Muscle layer of duodenum (tissue), 2 donors: Measurements from ENCODE around the gene TMEM89.
A peak's percentile ranks its signal among the peaks of the same experiment; 100 is the strongest.

Experiments
- H3K27ac ChIP-seq: one replicate; pipeline ENCODE4 v1.7.0; 2013; ENCODE audit warnings: mild to moderate bottlenecking, low read length
- H3K27me3 ChIP-seq: one replicate; pipeline ENCODE4 v1.7.0; 2013; ENCODE audit warnings: low read depth, mild to moderate bottlenecking, control low read depth, low read length
- H3K36me3 ChIP-seq, 2 donors: one replicate each; pipeline ENCODE4 v1.7.0; 2013; ENCODE audit warnings: low read length in 2 of 2, control low read depth in 1 of 2, mild to moderate bottlenecking in 1 of 2; ENCODE audit not compliant: insufficient read depth in 2 of 2, control insufficient read depth in 1 of 2
- H3K4me1 ChIP-seq, 2 donors: one replicate each; pipeline ENCODE4 v1.7.0; 2013; ENCODE audit warnings: low read length in 2 of 2, mild to moderate bottlenecking in 2 of 2, control low read depth in 1 of 2, moderate library complexity in 1 of 2; ENCODE audit not compliant: insufficient read depth in 2 of 2, control insufficient read depth in 1 of 2
- H3K4me3 ChIP-seq, 2 donors: one replicate each; pipeline ENCODE4 v1.7.0; 2013; ENCODE audit warnings: low read length in 2 of 2, low read depth in 1 of 2, mild to moderate bottlenecking in 1 of 2
- H3K9me3 ChIP-seq, 2 donors: one replicate each; pipeline ENCODE4 v1.7.0; 2013; ENCODE audit warnings: low read length in 2 of 2, control low read depth in 1 of 2, mild to moderate bottlenecking in 1 of 2; ENCODE audit not compliant: control insufficient read depth in 1 of 2
- donor health status: healthy.

TMEM89 gene, protein sequence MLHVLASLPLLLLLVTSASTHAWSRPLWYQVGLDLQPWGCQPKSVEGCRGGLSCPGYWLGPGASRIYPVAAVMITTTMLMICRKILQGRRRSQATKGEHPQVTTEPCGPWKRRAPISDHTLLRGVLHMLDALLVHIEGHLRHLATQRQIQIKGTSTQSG

DNA sequence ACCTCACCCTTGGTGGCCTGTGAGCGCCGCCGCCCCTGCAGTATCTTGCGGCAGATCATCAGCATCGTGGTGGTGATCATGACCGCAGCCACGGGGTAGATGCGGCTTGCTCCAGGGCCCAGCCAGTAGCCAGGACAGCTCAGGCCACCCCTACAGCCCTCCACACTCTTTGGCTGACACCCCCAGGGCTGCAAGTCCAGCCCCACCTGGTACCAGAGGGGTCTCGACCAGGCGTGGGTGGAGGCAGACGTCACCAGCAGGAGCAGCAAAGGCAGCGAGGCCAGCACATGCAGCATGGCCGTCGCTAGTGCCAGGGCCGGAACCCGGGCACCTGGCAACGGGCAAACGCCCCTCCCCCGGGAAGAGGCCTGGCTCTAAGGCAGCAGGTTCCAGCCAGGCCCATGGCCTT, at the start of gene TMEM89:
Gene TMEM89 (minus strand): TSS at position 309 of the 409 bp plus-strand sequence. CDS start 13 bp downstream, at position 296.
- no peaks in the 10 kb centered on the region for H3K27me3 ChIP-seq
- no peaks in the 10 kb centered on the region for H3K4me1 ChIP-seq
- H3K27ac ChIP-seq: no peak within 1 kb of the TSS
- peaks cover 8 to 11% of the 10 kb centered on the region in 2 donors for H3K9me3 ChIP-seq
- H3K4me3 ChIP-seq: no peak within 1 kb of the TSS
- H3K36me3 ChIP-seq: peaks cover 0 to 14% of the 10 kb centered on the region in 2 donors

DNA sequence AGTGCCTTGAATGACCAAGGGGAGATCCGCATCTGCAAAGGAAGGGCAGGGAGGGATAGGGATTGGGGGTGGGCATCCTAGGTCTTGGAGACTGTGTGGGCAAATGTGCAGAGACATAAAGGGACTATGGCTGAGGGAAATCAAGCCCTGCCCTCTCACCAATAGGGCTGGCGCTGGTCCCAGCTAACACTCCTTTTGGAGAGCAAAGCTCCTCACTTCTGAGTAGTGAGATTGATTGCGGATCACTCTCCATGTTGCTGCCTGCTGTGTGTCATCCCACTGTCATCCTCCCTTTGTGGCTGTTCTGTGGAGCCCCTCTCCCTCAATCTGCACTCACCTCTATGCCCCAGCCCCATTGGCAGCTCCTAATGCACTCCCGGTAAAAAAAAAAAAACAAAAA, 43.4 kb upstream of the TMEM89 start:
- peaks cover 0 to 4% of the 10 kb centered on the region in 2 donors for H3K36me3 ChIP-seq
- no peak overlapping the region for H3K4me3 ChIP-seq
- H3K27ac ChIP-seq: no peak overlapping the region
- H3K4me1 ChIP-seq: peaks cover 0 to 34% of the 10 kb centered on the region in 2 donors
- H3K27me3 ChIP-seq: peaks cover 9% of the 10 kb centered on the region
- no peaks in the 10 kb centered on the region for H3K9me3 ChIP-seq

DNA sequence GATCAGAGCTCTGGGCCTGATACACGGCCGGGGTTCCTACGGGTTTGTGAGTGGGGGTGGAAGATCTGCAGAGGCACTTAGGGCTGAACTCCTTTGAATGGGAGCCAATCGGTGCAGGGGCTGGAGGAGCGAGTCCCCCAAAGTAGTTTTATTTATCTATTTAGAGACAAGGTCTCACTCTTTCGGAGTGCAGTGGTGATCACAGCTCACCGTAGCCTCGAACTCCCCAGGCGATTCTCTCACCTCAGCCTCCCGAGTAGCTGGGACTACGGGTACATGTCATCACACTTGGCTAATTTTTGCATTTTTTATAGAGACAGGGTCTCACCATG, 42.7 kb upstream of the TMEM89 start:
- Histone ChIP-seq H3K27me3 (peaks cover 9% of the 10 kb centered on the region), H3K4me1 (peaks cover 0 to 34% of the 10 kb centered on the region in 2 donors), H3K27ac (no peak overlapping the region), H3K36me3 (peaks cover 0 to 4% of the 10 kb centered on the region in 2 donors), H3K9me3 (no peaks in the 10 kb centered on the region), H3K4me3 (peak overlapping the region; percentile 55 to 61)

DNA sequence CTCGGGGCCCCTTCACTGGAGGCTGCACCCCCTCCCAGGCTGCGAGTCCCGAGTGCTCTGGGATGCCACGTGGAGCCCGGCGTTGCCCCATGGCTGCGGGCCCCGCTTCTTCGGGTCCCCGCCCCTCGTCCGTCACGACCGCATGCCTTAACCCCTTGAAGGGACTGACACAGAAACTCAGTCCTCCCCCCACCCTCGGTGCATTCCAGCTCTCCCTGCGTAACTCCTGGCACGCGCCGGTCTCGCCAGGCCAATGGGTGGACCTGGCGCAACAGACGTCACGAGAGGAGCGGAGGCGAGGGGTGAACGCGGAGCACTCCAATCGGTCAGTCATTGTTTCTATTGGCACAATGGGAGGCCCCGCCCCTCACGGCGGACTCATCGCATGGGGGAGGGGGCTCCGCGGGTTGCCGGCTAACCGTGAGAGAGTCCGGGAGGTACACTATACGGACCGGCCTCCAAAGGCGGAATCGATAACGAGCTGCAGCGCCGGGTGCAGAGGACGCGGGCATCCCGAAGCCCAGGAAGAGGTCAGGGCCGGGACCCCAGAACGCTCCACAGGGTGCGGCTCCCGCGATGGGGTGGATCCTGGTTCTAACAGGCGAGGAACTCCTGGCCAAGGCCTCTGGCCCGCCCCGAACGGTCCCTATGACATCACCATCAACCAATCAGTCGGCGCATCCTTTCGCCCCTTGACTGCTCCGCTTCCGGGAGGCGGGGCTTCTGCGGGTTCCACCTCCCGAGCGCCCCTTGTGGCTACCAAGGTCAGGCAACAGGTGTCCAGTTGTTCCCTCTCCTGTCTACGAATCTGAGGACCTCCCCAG, 42.1 kb upstream of the TMEM89 start:
- H3K4me3 ChIP-seq: peak overlapping the region; percentile 55 to 61
- peaks cover 9% of the 10 kb centered on the region for H3K27me3 ChIP-seq
- no peaks in the 10 kb centered on the region for H3K9me3 ChIP-seq
- H3K27ac ChIP-seq: peak overlapping the region; percentile 67
- H3K4me1 ChIP-seq: peaks cover 0 to 34% of the 10 kb centered on the region in 2 donors
- peaks cover 0 to 4% of the 10 kb centered on the region in 2 donors for H3K36me3 ChIP-seq

DNA sequence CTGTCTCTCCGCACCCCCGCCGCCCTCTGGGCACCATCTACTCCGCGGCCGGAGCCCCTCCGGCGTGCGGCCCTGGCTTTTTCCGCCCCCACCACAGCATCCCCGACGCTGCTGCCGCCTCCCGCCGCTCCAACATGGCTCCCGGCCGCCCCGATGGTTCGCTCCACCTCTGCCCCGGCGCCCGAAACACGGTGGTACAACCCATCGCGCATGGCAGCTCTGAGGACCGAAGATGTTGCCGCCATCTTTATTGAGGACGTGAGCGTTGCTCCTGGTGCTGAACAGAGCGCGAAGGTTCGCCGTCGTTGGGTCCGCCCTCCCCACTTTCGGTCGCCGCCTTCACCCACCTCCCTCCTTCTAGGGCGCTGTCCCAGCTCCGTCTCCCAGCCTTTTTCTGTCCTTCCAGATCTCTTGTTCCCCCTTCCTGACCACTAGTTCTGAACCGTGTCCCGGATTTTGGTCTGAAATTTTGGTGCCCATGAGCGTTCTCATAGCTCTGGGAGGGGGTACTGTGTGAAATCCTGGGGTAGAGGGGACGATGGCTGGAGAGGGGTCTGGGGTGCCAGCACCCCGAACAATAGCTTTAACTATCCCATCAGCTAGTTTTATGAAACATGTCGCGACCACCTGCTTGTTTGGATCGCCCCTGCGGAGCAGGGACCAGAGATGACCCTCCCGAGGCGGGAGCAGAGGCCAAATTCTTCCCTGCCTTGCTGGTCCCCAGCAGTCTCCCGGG, 41.4 kb upstream of the TMEM89 start, which contains the start of gene CELSR3:
Gene CELSR3 (minus strand): TSS at position 134 of the 736 bp plus-strand sequence. CDS start 252 bp downstream, outside the sequence.
- peaks cover 9% of the 10 kb centered on the region for H3K27me3 ChIP-seq
- H3K27ac ChIP-seq: peak within 1 kb of the TSS; percentile 67
- peaks cover 0 to 34% of the 10 kb centered on the region in 2 donors for H3K4me1 ChIP-seq
- H3K9me3 ChIP-seq: no peaks in the 10 kb centered on the region
- peak within 1 kb of the TSS; percentile 55 to 64 for H3K4me3 ChIP-seq
- H3K36me3 ChIP-seq: peaks cover 0 to 4% of the 10 kb centered on the region in 2 donors

DNA sequence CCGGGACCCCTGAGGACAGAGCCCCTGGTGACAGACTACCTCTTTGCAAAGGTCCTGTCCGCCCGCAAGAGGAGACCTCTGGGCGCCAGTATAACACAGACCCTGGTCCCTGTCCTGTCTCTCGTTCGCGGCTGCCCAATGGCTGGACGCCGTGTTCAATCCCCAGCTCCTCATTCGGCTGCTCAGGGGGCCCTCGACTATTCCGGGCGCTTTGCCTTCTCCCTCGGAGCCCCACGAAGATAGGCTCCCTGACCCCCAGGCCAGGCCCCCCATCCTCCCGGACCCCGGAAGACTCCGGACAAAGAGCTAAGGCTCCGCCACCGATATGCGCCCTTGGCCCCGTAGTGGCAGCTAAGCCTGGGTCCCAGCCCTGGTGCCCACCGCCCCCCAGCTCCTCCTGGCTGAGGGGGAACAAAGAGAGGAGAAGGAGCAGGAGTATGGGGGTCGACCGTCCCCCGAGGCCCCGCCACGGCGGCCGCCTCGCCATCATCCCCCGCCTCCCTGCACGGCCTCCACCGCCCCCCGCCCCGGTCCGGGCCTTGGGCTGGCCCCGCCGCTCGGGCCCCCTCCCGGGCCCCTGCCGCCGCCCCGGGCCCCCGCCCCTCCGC, 40.7 kb upstream of the TMEM89 start:
- Histone ChIP-seq H3K36me3 (peaks cover 0 to 4% of the 10 kb centered on the region in 2 donors), H3K9me3 (no peaks in the 10 kb centered on the region), H3K4me1 (peaks cover 0 to 34% of the 10 kb centered on the region in 2 donors), H3K4me3 (peak overlapping the region in 1 of 2 donors; percentile 64), H3K27ac (no peak overlapping the region), H3K27me3 (peaks cover 9% of the 10 kb centered on the region)

DNA sequence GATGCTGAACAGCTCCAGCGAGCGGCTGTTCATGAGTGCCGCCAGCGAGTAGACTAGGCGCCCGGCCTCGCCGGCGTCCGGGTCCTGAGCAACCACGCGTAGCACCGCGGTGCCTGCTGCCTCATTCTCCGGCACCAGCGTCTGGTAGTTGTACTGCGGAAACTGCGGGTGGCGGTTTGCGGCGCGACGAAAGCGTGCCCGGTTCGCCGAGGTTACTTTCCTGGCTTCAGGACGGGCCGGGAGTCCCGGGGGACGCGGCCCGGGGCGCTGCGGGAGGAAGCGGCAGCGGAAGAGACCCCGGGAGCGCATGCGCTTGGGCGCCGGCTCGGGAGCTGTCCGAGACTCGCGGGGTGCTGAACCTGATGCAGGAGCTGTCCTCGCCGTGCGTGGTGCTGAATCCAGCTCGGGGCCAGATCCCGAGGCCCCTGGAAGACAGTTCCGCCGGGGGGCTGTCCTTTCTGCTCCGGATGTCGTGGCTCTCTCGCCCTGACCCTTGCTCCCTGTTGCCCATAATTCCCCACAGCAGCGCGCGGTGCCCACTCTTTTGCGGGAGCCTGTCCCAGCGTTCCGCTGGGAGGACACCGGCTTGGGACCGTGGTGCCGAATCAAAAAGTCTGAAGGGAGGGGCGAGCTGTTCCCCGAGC, 40.1 kb upstream of the TMEM89 start:
- no peaks in the 10 kb centered on the region for H3K9me3 ChIP-seq
- H3K27me3 ChIP-seq: peaks cover 9% of the 10 kb centered on the region
- H3K4me1 ChIP-seq: peaks cover 0 to 39% of the 10 kb centered on the region in 2 donors
- H3K27ac ChIP-seq: no peak overlapping the region
- H3K36me3 ChIP-seq: peaks cover 0 to 4% of the 10 kb centered on the region in 2 donors
- peak overlapping the region in 1 of 2 donors; percentile 64 for H3K4me3 ChIP-seq

DNA sequence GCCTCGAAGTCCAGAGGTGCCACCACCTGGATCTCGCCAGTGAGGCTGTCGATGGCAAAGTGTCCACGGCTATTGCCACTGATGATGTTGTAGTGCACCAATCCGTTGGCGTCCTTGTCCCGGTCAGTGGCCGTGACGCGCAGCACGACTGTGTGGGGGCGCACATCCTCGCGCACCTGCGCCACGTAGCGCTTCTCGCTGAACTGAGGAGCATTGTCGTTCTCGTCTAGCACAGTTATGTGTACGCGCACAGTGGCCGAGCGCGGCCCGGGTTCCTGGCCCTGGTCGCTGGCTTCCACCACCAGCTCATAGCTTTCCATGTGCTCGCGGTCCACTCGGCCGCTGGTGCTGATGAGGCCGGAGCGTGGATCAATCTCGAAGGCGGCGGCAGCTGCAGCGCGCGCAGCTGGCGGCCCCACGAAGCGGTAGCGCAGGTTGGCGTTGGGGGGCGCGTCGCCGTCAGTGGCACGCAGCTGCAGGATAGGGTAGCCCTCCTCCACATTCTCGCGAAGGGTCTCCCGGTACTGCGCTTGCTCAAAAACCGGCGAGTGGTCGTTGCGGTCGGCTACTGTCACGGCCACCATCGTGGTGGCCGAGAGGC, 39.3 kb upstream of the TMEM89 start:
- Histone ChIP-seq H3K4me3 (peak overlapping the region in 1 of 2 donors; percentile 64), H3K4me1 (peaks cover 0 to 45% of the 10 kb centered on the region in 2 donors), H3K36me3 (peaks cover 0 to 4% of the 10 kb centered on the region in 2 donors), H3K27ac (no peak overlapping the region), H3K9me3 (no peaks in the 10 kb centered on the region), H3K27me3 (peaks cover 9% of the 10 kb centered on the region)

DNA sequence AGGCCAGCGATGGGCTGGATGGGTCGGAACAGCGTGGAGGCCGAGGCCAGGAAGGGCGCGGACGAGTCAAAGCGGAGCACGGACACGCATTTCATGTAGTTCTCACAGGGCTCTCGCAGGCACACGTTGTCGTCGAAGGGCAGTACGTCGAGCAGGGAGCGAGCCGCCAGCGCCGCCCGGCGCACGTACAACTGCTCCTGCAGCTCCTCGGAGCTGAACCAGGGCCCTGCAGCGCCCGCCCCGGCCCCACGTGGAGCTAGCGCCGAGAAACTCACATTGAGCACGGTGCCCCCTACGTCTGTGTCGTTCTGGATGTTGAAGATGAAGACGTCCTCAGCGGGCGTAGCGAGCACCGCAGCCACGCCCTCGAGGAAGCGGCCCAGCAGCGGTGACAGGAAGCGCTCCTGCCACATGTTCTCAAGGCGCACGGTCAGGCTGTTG, 35.3 kb upstream of the TMEM89 start:
- Histone ChIP-seq H3K4me3 (peak overlapping the region; percentile 3 to 64), H3K27me3 (peaks cover 7% of the 10 kb centered on the region), H3K4me1 (peaks cover 0 to 23% of the 10 kb centered on the region in 2 donors), H3K36me3 (no peaks in the 10 kb centered on the region), H3K27ac (no peak overlapping the region), H3K9me3 (no peaks in the 10 kb centered on the region)

DNA sequence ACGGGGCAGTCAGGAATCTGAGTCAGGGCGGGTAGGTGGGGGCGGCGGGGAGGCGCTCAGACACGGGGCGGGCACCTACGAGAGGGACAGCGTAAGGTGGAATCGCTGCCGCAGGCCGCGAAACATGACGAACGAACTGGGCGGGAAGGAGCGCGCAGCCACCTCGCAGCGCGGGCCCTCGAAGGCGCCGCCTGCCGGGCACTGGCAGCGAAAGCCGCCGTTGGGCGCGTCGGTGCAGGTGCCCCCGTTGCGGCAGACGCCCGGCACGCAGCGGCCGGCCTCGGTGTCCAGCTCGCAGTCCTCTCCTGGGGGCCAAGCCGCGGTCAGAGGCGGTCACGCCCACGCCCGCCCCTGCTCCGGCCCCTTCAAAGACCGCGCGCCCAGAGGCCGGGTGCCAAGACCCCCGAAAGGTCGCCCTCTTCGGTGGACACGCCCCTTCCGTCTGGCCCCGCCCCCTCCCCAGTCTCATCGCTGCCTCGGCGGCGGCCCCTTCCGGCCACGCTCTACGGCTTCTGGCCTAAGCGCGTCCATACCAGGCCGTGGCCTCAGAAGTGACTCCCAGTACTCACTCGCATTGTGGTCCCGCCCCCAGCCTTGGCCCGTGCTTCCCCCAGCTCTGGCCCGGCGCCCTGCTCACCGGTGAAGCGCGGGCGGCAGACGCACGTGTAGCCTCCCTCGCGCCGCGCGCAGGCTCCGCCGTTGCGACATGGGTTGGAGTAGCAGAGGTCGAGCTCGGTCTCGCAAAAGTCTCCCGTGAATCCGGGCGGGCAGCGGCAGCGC, 34.7 kb upstream of the TMEM89 start:
- peaks cover 0 to 17% of the 10 kb centered on the region in 2 donors for H3K4me1 ChIP-seq
- no peak overlapping the region for H3K27ac ChIP-seq

More for the DNA sequence above, 34.7 kb upstream of the TMEM89 start:
- Histone ChIP-seq H3K36me3 (no peaks in the 10 kb centered on the region), H3K27me3 (peaks cover 6% of the 10 kb centered on the region), H3K4me3 (peak overlapping the region; percentile 33 to 64), H3K9me3 (no peaks in the 10 kb centered on the region)
